GM12878 (cell line): ENCODE measurements around the gene PDE12. TPM values are rescaled to one million over a fixed set of nuclear protein-coding genes. Genes with fewer than 3 reads are reported as not detected.

Source experiments
- ATAC-seq: fragments of 200-7000 bp; cut with Tn5 transposase; 3 replicates; pipeline ENCODE4 v1.9.1; 2020; ENCODE audit warnings: mild to moderate bottlenecking, moderate library complexity
- BruUV-seq: library from RNA; stranded (reverse); fragments of 400-500 nt; replicated peaks from 2 replicates; lab custom pipeline; 2021; lab: Mats Ljungman, UMichigan
- CTCF ChIA-PET: fragments of 300-600 bp; sonication (Branson Sonifier 250); formaldehyde crosslinking; extraction: SDS; loops from one replicate; lab custom pipeline; 2021; ENCODE audit warnings: inconsistent platforms; lab: Yijun Ruan, JAX
- POLR2A ChIA-PET: fragments of 350-600 bp; formaldehyde crosslinking; extraction: SDS; loops from one replicate; lab custom pipeline; 2021; ENCODE audit warnings: inconsistent platforms; lab: Charles Lee
- RAD21 ChIA-PET: fragments of 300-600 bp; sonication (Branson Sonifier 250); formaldehyde crosslinking; loops from one replicate; lab custom pipeline; 2023; ENCODE audit warnings: antibody characterized with exemption; ENCODE audit not compliant: unreplicated experiment; lab: Charles Lee
- SMC1A ChIA-PET: fragments of 300-600 bp; sonication (Branson Sonifier 250); formaldehyde crosslinking; loops from one replicate; lab custom pipeline; 2023; ENCODE audit not compliant: unreplicated experiment, uncharacterized antibody; lab: Charles Lee
- DNase-seq: peaks from one replicate; pipeline ENCODE4 v3.0.0-alpha.2; 2011; ENCODE audit warnings: low read depth, low spot score
- FAIRE-seq: peaks from 3 replicates; lab custom pipeline; 2011; peaks lifted over from hg19 to GRCh38; lab: Jason Lieb, UNC
- H2AFZ ChIP-seq: 2 replicates; pipeline ENCODE4 v1.6.0; 2011; ENCODE audit warnings: low read depth, low read length, control low read depth; ENCODE audit not compliant: control insufficient read depth
- H3K27ac ChIP-seq: 2 replicates; pipeline ENCODE4 v1.5.1; 2011; ENCODE audit warnings: control low read depth; ENCODE audit not compliant: control insufficient read depth, insufficient read depth
- H3K27me3 ChIP-seq, 2 experiments: replicated peaks in 1 of 2; 2 replicates each; pipeline versions ENCODE4 v1.6.0 to v1.6.1; 2011; ENCODE audit warnings: low read length in 1 of 2; ENCODE audit not compliant: control insufficient read depth in 2 of 2, insufficient read depth in 2 of 2
- H3K36me3 ChIP-seq, 2 experiments: 2 replicates each; pipeline ENCODE4 v1.5.1; 2011; ENCODE audit warnings: low read length in 1 of 2; ENCODE audit not compliant: control insufficient read depth in 2 of 2, insufficient read depth in 2 of 2
- H3K4me1 ChIP-seq: 2 replicates; pipeline ENCODE4 v1.6.1; 2011; ENCODE audit warnings: mild to moderate bottlenecking, low read length, moderate library complexity, mixed read lengths; ENCODE audit not compliant: control insufficient read depth, insufficient read depth
- H3K4me2 ChIP-seq: 2 replicates; pipeline ENCODE4 v1.6.0; 2011; ENCODE audit warnings: control low read depth; ENCODE audit not compliant: control insufficient read depth, insufficient read depth
- H3K4me3 ChIP-seq: fragments of 200-600 bp; sonication (generic); 2 replicates; pipeline ENCODE4 v1.5.1; 2016
- H3K79me2 ChIP-seq: 2 replicates; pipeline ENCODE4 v1.6.0; 2011; ENCODE audit warnings: low read length; ENCODE audit not compliant: control insufficient read depth, insufficient read depth
- H3K9ac ChIP-seq: 2 replicates; pipeline ENCODE4 v1.8.0; 2011; ENCODE audit warnings: low read length, control low read depth, mixed read lengths; ENCODE audit not compliant: control insufficient read depth, insufficient read depth
- H3K9me3 ChIP-seq: replicated peaks from 3 replicates; pipeline ENCODE4 v1.5.1; 2011; ENCODE audit warnings: mild to moderate bottlenecking, low read length; ENCODE audit not compliant: control insufficient read depth, insufficient read depth
- H4K20me1 ChIP-seq: 2 replicates; pipeline ENCODE4 v1.6.0; 2011; ENCODE audit not compliant: control insufficient read depth, insufficient read depth
- BHLHE40 ChIP-seq, 2 experiments: fragments of 450-650 bp in 1 of 2; IDR thresholded peaks; 2 replicates each; pipeline ENCODE4 v1.6.1; 2011 to 2017; ENCODE audit warnings: low read depth in 2 of 2, borderline replicate concordance in 1 of 2, improper control_type of control experiment in 1 of 2, low read length in 1 of 2, mild to moderate bottlenecking in 1 of 2
- CREM ChIP-seq: IDR thresholded peaks from 2 replicates; pipeline ENCODE4 v1.6.1; 2014; ENCODE audit warnings: antibody characterized with exemption, low read depth
- GABPA ChIP-seq: IDR thresholded peaks from 2 replicates; pipeline ENCODE4 v1.6.1; 2014; ENCODE audit warnings: antibody characterized with exemption, low read depth, mild to moderate bottlenecking, inconsistent platforms
- KLF5 ChIP-seq: fragments of 450-650 bp; IDR thresholded peaks from 2 replicates; pipeline ENCODE4 v1.6.1; 2014; ENCODE audit warnings: mild to moderate bottlenecking; ENCODE audit not compliant: partially characterized antibody
- RBBP5 ChIP-seq: fragments of 200-600 bp; sonication (generic); conservative IDR thresholded peaks from 2 replicates; pipeline ENCODE4 v1.6.1; 2016
- RELA ChIP-seq: fragments of 450-650 bp; IDR thresholded peaks from 2 replicates; pipeline ENCODE4 v1.8.0; 2014; ENCODE audit warnings: borderline replicate concordance; ENCODE audit not compliant: partially characterized antibody
- SMAD5 ChIP-seq: IDR thresholded peaks from 2 replicates; pipeline ENCODE4 v1.6.1; 2016; ENCODE audit warnings: antibody characterized with exemption, low read depth
- ZBED1 ChIP-seq: IDR thresholded peaks from 2 replicates; pipeline ENCODE4 v1.6.1; 2016; ENCODE audit warnings: borderline replicate concordance
- ZNF207 ChIP-seq: fragments of 450-650 bp; IDR thresholded peaks from 2 replicates; pipeline ENCODE4 v1.6.1; 2014; ENCODE audit warnings: antibody characterized with exemption, mild to moderate bottlenecking, borderline replicate concordance
- WGBS: methylation state at CpG from one replicate; pipeline ENCODE4 v1.1.6; 2016; ENCODE audit warnings: low lambda C conversion rate; ENCODE audit not compliant: insufficient replicate concordance, insufficient coverage; ENCODE audit errors: missing lambda C conversion rate; 5-methylcytosine and 5-hydroxymethylcytosine counted together
- in situ Hi-C: fragments of 300-500 bp; cut with MboI; formaldehyde crosslinking; loops from 9 replicates; pipeline ENCODE4 v1.14.3; 2018; ENCODE audit warnings: mixed read lengths
- intact Hi-C: fragments of 100-400 bp; cut with micrococcal nuclease; formaldehyde crosslinking; loops from one replicate; pipeline ENCODE4 v1.14.2; 2022; ENCODE audit not compliant: unreplicated experiment
- polyA plus RNA-seq, 11 experiments: library from polyadenylated mRNA; depleted of rRNA in 4 of 11; unstranded in 6 of 11; stranded (reverse) in 5 of 11; fragments of >200 nt; fragmentation: Nextera tagmentation in 4 of 11; fragmentation: Illumina TruSeq in 1 of 11; extraction: Ambion mirVana in 4 of 11; extraction: Trizol in 1 of 11; gene quantifications; 1 replicate in 1 of 11; 2 replicates in 10 of 11; pipeline versions ENCODE4 v1.2.1 to v1.2.3, GENCODE V29; 2011 to 2016; ENCODE audit warnings: inconsistent platforms in 2 of 11, missing spikeins in 2 of 11, low read depth in 1 of 11
- total RNA-seq, 4 experiments: library from RNA; depleted of rRNA in 3 of 4; stranded (reverse); fragments of >200 nt in 3 of 4; fragmentation: Illumina TruSeq in 1 of 4; extraction: Trizol in 1 of 4; gene quantifications; 2 replicates each; pipeline versions ENCODE4 v1.2.1 to v1.2.3, GENCODE V29; 2013 to 2021
- TF ChIP-seq, protein P1 (sequence below): fragments of 450-650 bp; IDR thresholded peaks from 2 replicates; pipeline ENCODE4 v1.6.1; 2016; ENCODE audit warnings: mild to moderate bottlenecking, moderate library complexity, borderline replicate concordance

The PDE12 gene
- total and polyA plus RNA-seq, 10 of the 15 experiments (the other 5 are each of a cell fraction or from before 2014, with no cell fraction given): 3.0 to 26.1 (median 17.4) TPM

DNA sequence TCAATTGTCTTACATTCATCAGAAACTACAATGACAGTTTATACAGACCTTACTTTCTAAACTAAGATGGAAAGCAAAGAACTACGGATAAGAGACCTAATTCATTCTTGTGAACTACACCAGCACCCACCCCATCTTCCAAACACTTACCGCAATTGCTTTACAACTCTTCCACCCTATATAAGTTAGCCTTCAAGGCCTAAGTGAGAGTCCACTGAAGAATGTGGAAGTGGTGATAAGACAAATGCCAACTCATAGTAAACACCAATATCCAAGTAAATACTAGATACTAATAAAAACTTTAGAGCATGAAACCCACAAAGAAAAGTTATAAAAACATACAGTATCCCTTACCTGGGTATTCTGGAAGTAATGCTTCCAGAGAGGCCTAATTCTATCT lies 27.5 kb downstream of the PDE12 start:
- Histone ChIP-seq H4K20me1 (no peaks in the 10 kb centered on the region), H3K4me1 (no peaks in the 10 kb centered on the region), H3K27ac (no peak overlapping the region), H2AFZ (no peak overlapping the region), H3K36me3 (peaks cover 0 to 9% of the 10 kb centered on the region in 2 experiments; a peak in 2 of 4 replicates), H3K9me3 (no peaks in the 10 kb centered on the region), H3K27me3 (no peaks in the 10 kb centered on the region), H3K79me2 (peaks cover 47% of the 10 kb centered on the region), H3K9ac (no peak overlapping the region), H3K4me3 (no peak overlapping the region), H3K4me2 (no peak overlapping the region)
- ATAC-seq: no peak
- in situ Hi-C loops (no loop called here), intact Hi-C loops (no loop called here)
- POLR2A ChIA-PET: no interaction called here
- TF ChIP-seq GABPA (no peak), KLF5 (no peak), ZBED1 (no peak), BHLHE40 (IDR thresholded peaks at IDR 0.05; ENCODE audit: borderline replicate concordance in 1 of 2, low read depth in 2 of 2, low read length in 1 of 2) (no peak), SMAD5 (no peak), ZNF207 (no peak), CREM (no peak), RELA (no peak), RBBP5 (no peak)
- TF ChIP-seq, protein P1, sequence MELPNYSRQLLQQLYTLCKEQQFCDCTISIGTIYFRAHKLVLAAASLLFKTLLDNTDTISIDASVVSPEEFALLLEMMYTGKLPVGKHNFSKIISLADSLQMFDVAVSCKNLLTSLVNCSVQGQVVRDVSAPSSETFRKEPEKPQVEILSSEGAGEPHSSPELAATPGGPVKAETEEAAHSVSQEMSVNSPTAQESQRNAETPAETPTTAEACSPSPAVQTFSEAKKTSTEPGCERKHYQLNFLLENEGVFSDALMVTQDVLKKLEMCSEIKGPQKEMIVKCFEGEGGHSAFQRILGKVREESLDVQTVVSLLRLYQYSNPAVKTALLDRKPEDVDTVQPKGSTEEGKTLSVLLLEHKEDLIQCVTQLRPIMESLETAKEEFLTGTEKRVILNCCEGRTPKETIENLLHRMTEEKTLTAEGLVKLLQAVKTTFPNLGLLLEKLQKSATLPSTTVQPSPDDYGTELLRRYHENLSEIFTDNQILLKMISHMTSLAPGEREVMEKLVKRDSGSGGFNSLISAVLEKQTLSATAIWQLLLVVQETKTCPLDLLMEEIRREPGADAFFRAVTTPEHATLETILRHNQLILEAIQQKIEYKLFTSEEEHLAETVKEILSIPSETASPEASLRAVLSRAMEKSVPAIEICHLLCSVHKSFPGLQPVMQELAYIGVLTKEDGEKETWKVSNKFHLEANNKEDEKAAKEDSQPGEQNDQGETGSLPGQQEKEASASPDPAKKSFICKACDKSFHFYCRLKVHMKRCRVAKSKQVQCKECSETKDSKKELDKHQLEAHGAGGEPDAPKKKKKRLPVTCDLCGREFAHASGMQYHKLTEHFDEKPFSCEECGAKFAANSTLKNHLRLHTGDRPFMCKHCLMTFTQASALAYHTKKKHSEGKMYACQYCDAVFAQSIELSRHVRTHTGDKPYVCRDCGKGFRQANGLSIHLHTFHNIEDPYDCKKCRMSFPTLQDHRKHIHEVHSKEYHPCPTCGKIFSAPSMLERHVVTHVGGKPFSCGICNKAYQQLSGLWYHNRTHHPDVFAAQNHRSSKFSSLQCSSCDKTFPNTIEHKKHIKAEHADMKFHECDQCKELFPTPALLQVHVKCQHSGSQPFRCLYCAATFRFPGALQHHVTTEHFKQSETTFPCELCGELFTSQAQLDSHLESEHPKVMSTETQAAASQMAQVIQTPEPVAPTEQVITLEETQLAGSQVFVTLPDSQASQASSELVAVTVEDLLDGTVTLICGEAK: no peak
- no peak for FAIRE-seq
- no peak for DNase-seq
- WGBS: 94% methylated on average over 2 of the region's 2 CpGs
- CTCF ChIA-PET: interaction anchor here (1.2 kb wide), 1 partner anchor 11 kb away, joined by 3 read pairs; no protein-coding TSS in a partner anchor
- RAD21 ChIA-PET: no interaction called here
- SMC1A ChIA-PET: no interaction called here
- no TSS peak for BruUV-seq
